K562 (cell line): ENCODE results near the gene PAK1IP1. TPM values are rescaled to one million over a fixed set of nuclear protein-coding genes. Genes with fewer than 3 reads are reported as not detected.

ENCODE experiments used
- EGR1 ChIP-seq: fragments of 450-650 bp; conservative IDR thresholded peaks from 2 replicates; pipeline ENCODE4 v1.6.1; 2017; ENCODE audit warnings: mild to moderate bottlenecking
- HOMEZ ChIP-seq: fragments of 250-450 bp; sonication (Bioruptor Pico); IDR thresholded peaks from 2 replicates; pipeline ENCODE4 v1.4.0; 2020; ENCODE audit warnings: mild to moderate bottlenecking, moderate library complexity
- NEUROD1 ChIP-seq: fragments of 150-350 bp; IDR thresholded peaks from 2 replicates; pipeline ENCODE4 v1.6.1; 2014; ENCODE audit warnings: borderline replicate concordance, low read length, low read depth; ENCODE audit not compliant: partially characterized antibody
- NFXL1 ChIP-seq: fragments of 450-650 bp; formaldehyde crosslinking; IDR thresholded peaks from 2 replicates; pipeline ENCODE4 v1.4.0; 2021; ENCODE audit warnings: mild to moderate bottlenecking
- PHF21A ChIP-seq: fragments of 450-650 bp; IDR thresholded peaks from 2 replicates; pipeline ENCODE4 v1.6.1; 2017; ENCODE audit warnings: low read depth, borderline replicate concordance
- POLR2AphosphoS2 ChIP-seq: IDR thresholded peaks from 2 replicates; pipeline ENCODE4 v1.6.1; 2012; ENCODE audit warnings: low read length, improper control_type of control experiment
- RFX5 ChIP-seq: IDR thresholded peaks from 2 replicates; pipeline ENCODE4 v1.6.1; 2011; ENCODE audit warnings: low read depth, mild to moderate bottlenecking, improper control_type of control experiment, low read length
- SFPQ ChIP-seq: fragments of 200-400 bp; formaldehyde crosslinking; IDR thresholded peaks from 2 replicates; pipeline ENCODE4 v1.6.1; 2017; ENCODE audit warnings: mild to moderate bottlenecking, low read depth, low read length, moderate library complexity
- TCF15 ChIP-seq: fragments of 250-450 bp; sonication (Bioruptor Pico); IDR thresholded peaks from 2 replicates; pipeline ENCODE4 v1.8.0; 2022; ENCODE audit warnings: moderate library complexity, mild to moderate bottlenecking, inconsistent platforms
- ZBTB1 ChIP-seq: sonication (generic); formaldehyde crosslinking; IDR thresholded peaks from 2 replicates; pipeline ENCODE4 v1.8.1; 2023; ENCODE audit warnings: missing genetic modification reagents, low read depth, mild to moderate bottlenecking, borderline replicate concordance
- ZBTB49 ChIP-seq: sonication (generic); formaldehyde crosslinking; IDR thresholded peaks from 2 replicates; pipeline ENCODE4 v1.8.0; 2022; ENCODE audit warnings: missing genetic modification reagents, mild to moderate bottlenecking, borderline replicate concordance
- ZNF140 ChIP-seq: fragments of 250-450 bp; sonication (Bioruptor Pico); IDR thresholded peaks from 2 replicates; pipeline ENCODE4 v1.8.0; 2021; ENCODE audit warnings: moderate library complexity, mild to moderate bottlenecking, inconsistent platforms
- ZNF232 ChIP-seq: sonication (generic); formaldehyde crosslinking; IDR thresholded peaks from 2 replicates; pipeline ENCODE4 v1.8.0; 2022; ENCODE audit warnings: mild to moderate bottlenecking, missing genetic modification reagents
- ZNF57 ChIP-seq: fragments of 450-650 bp; formaldehyde crosslinking; IDR thresholded peaks from 2 replicates; pipeline ENCODE4 v1.4.0; 2020; ENCODE audit warnings: mild to moderate bottlenecking, moderate library complexity
- ZNF780A ChIP-seq: fragments of 250-450 bp; sonication (Bioruptor Pico); IDR thresholded peaks from 2 replicates; pipeline ENCODE4 v1.5.0; 2021; ENCODE audit warnings: mild to moderate bottlenecking
- ZSCAN32 ChIP-seq: fragments of 450-650 bp; formaldehyde crosslinking; IDR thresholded peaks from 2 replicates; pipeline ENCODE4 v1.4.0; 2020; ENCODE audit warnings: mild to moderate bottlenecking, moderate library complexity
- polyA plus RNA-seq, 8 experiments: library from polyadenylated mRNA; depleted of rRNA in 4 of 8; stranded (reverse) in 5 of 8; unstranded in 3 of 8; fragments of >200 nt; fragmentation: Nextera tagmentation in 2 of 8; fragmentation: Illumina TruSeq in 1 of 8; extraction: Ambion mirVana in 2 of 8; extraction: Trizol in 1 of 8; gene quantifications; 2 replicates each; pipeline versions ENCODE4 v1.2.1 to v1.2.3, GENCODE V29; 2011 to 2014; ENCODE audit warnings: inconsistent platforms in 1 of 8, missing spikeins in 1 of 8
- total RNA-seq, 7 experiments: library from RNA; depleted of rRNA in 6 of 7; stranded (reverse); fragments of >200 nt in 6 of 7; fragmentation: Illumina TruSeq in 2 of 7; extraction: Trizol in 2 of 7; gene quantifications; 2 replicates each; pipeline versions ENCODE4 v1.2.1 to v1.2.3, GENCODE V29; 2011 to 2021; ENCODE audit warnings: low replicate concordance in 1 of 7
- TF ChIP-seq, protein P1 (sequence below): fragments of 450-650 bp; IDR thresholded peaks from 2 replicates; pipeline ENCODE4 v1.6.1; 2018; ENCODE audit not compliant: partially characterized antibody

Gene PAK1IP1
- total and polyA plus RNA-seq, 9 of the 15 experiments (the other 6 are each of a cell fraction or from before 2014, with no cell fraction given) = 50.0 to 200 (median 87.0) TPM

GRCh38 chr6:10694302-10695085 is at the start of gene PAK1IP1, which contains the start of gene C6orf52 (continued):
- TF ChIP-seq, protein P1, sequence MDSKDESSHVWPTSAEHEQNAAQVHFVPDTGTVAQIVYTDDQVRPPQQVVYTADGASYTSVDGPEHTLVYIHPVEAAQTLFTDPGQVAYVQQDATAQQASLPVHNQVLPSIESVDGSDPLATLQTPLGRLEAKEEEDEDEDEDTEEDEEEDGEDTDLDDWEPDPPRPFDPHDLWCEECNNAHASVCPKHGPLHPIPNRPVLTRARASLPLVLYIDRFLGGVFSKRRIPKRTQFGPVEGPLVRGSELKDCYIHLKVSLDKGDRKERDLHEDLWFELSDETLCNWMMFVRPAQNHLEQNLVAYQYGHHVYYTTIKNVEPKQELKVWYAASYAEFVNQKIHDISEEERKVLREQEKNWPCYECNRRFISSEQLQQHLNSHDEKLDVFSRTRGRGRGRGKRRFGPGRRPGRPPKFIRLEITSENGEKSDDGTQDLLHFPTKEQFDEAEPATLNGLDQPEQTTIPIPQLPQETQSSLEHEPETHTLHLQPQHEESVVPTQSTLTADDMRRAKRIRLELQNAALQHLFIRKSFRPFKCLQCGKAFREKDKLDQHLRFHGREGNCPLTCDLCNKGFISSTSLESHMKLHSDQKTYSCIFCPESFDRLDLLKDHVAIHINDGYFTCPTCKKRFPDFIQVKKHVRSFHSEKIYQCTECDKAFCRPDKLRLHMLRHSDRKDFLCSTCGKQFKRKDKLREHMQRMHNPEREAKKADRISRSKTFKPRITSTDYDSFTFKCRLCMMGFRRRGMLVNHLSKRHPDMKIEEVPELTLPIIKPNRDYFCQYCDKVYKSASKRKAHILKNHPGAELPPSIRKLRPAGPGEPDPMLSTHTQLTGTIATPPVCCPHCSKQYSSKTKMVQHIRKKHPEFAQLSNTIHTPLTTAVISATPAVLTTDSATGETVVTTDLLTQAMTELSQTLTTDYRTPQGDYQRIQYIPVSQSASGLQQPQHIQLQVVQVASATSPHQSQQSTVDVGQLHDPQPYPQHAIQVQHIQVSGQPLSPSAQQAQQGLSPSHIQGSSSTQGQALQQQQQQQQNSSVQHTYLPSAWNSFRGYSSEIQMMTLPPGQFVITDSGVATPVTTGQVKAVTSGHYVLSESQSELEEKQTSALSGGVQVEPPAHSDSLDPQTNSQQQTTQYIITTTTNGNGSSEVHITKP = no peak
- no peak for TF ChIP-seq EGR1
- peak; percentile 82; the same call in 1 of the 2 replicates for TF ChIP-seq POLR2AphosphoS2
- TF ChIP-seq NEUROD1 = peak; percentile 92
- no peak for TF ChIP-seq NFXL1 (CRISPR knock-in tag)
- no peak for TF ChIP-seq ZNF232 (CRISPR knock-in tag)
- TF ChIP-seq RFX5 = peak; percentile 61; the same call in 1 of the 2 replicates
- no peak for TF ChIP-seq ZBTB49 (CRISPR knock-in tag)
- TF ChIP-seq ZNF780A (CRISPR knock-in tag) = no peak
- TF ChIP-seq ZNF140 (CRISPR knock-in tag) = no peak
- no peak for TF ChIP-seq ZSCAN32 (CRISPR knock-in tag)
- no peak for TF ChIP-seq TCF15 (CRISPR knock-in tag)
- TF ChIP-seq HOMEZ (CRISPR knock-in tag) = no peak
- TF ChIP-seq ZNF57 = no peak
- TF ChIP-seq PHF21A = no peak
- no peak for TF ChIP-seq SFPQ
- TF ChIP-seq ZBTB1 (CRISPR knock-in tag) = 0 out of 2 replicates have a peak, but pooled peaks have one; percentile 32
